GM12892 (cell line): ENCODE measurements around the gene JARID2.

Source experiments
- POLR2A ChIP-seq: IDR thresholded peaks from 2 replicates; pipeline ENCODE4 v1.6.1; 2011; ENCODE audit warnings: low read depth, low read length, control low read depth
- POLR2AphosphoS5 ChIP-seq: IDR thresholded peaks from 2 replicates; pipeline ENCODE4 v1.6.1; 2011; ENCODE audit warnings: low read depth, low read length, control low read depth
- TAF1 ChIP-seq: IDR thresholded peaks from 2 replicates; pipeline ENCODE4 v1.6.1; 2011; ENCODE audit warnings: low read depth, mild to moderate bottlenecking, control low read depth, low read length, borderline replicate concordance

- TF ChIP-seq POLR2AphosphoS5, result no peak
- TF ChIP-seq TAF1, result no peak
- TF ChIP-seq POLR2A, result no peak
Observed at GRCh38 chr6:15412767-15413166, 166.9 kb downstream of the JARID2 start.
